ENCODE measurements around the gene NRXN3.

The NRXN3 gene

GRCh38 chr14:78501909-78502308 lies 331.7 kb downstream of the NRXN3 start:
- no peak for TF ChIP-seq CTCF (IDR thresholded peaks at IDR 0.05; ENCODE audit: insufficient read depth, low read length, poor library complexity, severe bottlenecking)

GRCh38 chr14:78508023-78508422 lies 337.9 kb downstream of the NRXN3 start:
- no peak for TF ChIP-seq CTCF (IDR thresholded peaks at IDR 0.05; ENCODE audit: insufficient read depth, low read length, poor library complexity, severe bottlenecking)
- H3K4me3 ChIP-seq (replicated peaks; ENCODE audit: low read depth, low read length) = no peak overlapping the region
- H3K27me3 ChIP-seq (replicated peaks; ENCODE audit: control insufficient read depth, insufficient read depth, low read length) = no peaks in the 10 kb centered on the region
- no peak for DNase-seq (ENCODE audit: extremely low read depth, insufficient read length)
- H3K36me3 ChIP-seq (ENCODE audit: control insufficient read depth, insufficient read depth, low read length) = no peaks in the 10 kb centered on the region

More at GRCh38 chr14:78501909-78502308, 331.7 kb downstream of the NRXN3 start:
- Histone ChIP-seq H3K4me3 (replicated peaks; ENCODE audit: low read depth, low read length) (no peak overlapping the region), H3K27me3 (replicated peaks; ENCODE audit: control insufficient read depth, insufficient read depth, low read length) (no peaks in the 10 kb centered on the region), H3K36me3 (ENCODE audit: control insufficient read depth, insufficient read depth, low read length) (no peaks in the 10 kb centered on the region)
- DNase-seq (ENCODE audit: extremely low read depth, insufficient read length) = no peak

- Histone ChIP-seq H3K27me3 (replicated peaks; ENCODE audit: control insufficient read depth, insufficient read depth, low read length) (no peaks in the 10 kb centered on the region), H3K4me3 (replicated peaks; ENCODE audit: low read depth, low read length) (no peak overlapping the region), H3K36me3 (ENCODE audit: control insufficient read depth, insufficient read depth, low read length) (no peaks in the 10 kb centered on the region)
- no peak for DNase-seq (ENCODE audit: extremely low read depth, insufficient read length)
- TF ChIP-seq CTCF (IDR thresholded peaks at IDR 0.05; ENCODE audit: insufficient read depth, low read length, poor library complexity, severe bottlenecking) = no peak
Observed at GRCh38 chr14:78509516-78509915, 339.3 kb downstream of the NRXN3 start.

GRCh38 chr14:78512021-78512420 lies 341.8 kb downstream of the NRXN3 start:
- TF ChIP-seq CTCF (IDR thresholded peaks at IDR 0.05; ENCODE audit: insufficient read depth, low read length, poor library complexity, severe bottlenecking) = no peak
- no peaks in the 10 kb centered on the region for H3K27me3 ChIP-seq (replicated peaks; ENCODE audit: control insufficient read depth, insufficient read depth, low read length)
- H3K36me3 ChIP-seq (ENCODE audit: control insufficient read depth, insufficient read depth, low read length) = no peaks in the 10 kb centered on the region
- no peak for DNase-seq (ENCODE audit: extremely low read depth, insufficient read length)
- no peak overlapping the region for H3K4me3 ChIP-seq (replicated peaks; ENCODE audit: low read depth, low read length)

GRCh38 chr14:78519863-78520262 lies 349.7 kb downstream of the NRXN3 start:
- Histone ChIP-seq H3K36me3 (ENCODE audit: control insufficient read depth, insufficient read depth, low read length) (no peaks in the 10 kb centered on the region), H3K4me3 (replicated peaks; ENCODE audit: low read depth, low read length) (no peak overlapping the region), H3K27me3 (replicated peaks; ENCODE audit: control insufficient read depth, insufficient read depth, low read length) (no peaks in the 10 kb centered on the region)
- TF ChIP-seq CTCF (IDR thresholded peaks at IDR 0.05; ENCODE audit: insufficient read depth, low read length, poor library complexity, severe bottlenecking) = no peak
- no peak for DNase-seq (ENCODE audit: extremely low read depth, insufficient read length)

- no peak for TF ChIP-seq CTCF (IDR thresholded peaks at IDR 0.05; ENCODE audit: insufficient read depth, low read length, poor library complexity, severe bottlenecking)
- DNase-seq (ENCODE audit: extremely low read depth, insufficient read length) = no peak
- Histone ChIP-seq H3K27me3 (replicated peaks; ENCODE audit: control insufficient read depth, insufficient read depth, low read length) (no peaks in the 10 kb centered on the region), H3K36me3 (ENCODE audit: control insufficient read depth, insufficient read depth, low read length) (no peaks in the 10 kb centered on the region), H3K4me3 (replicated peaks; ENCODE audit: low read depth, low read length) (no peak overlapping the region)
Observed at GRCh38 chr14:78524196-78524595, 354.0 kb downstream of the NRXN3 start.

Data from GM06990 (cell line).